ENCODE data around the gene BCL6. TPM values are rescaled to one million over a fixed set of nuclear protein-coding genes. Genes with fewer than 3 reads are reported as not detected.

The BCL6 gene
- total RNA-seq, 1 donor from 2014 or later, result 20.3 TPM

DNA sequence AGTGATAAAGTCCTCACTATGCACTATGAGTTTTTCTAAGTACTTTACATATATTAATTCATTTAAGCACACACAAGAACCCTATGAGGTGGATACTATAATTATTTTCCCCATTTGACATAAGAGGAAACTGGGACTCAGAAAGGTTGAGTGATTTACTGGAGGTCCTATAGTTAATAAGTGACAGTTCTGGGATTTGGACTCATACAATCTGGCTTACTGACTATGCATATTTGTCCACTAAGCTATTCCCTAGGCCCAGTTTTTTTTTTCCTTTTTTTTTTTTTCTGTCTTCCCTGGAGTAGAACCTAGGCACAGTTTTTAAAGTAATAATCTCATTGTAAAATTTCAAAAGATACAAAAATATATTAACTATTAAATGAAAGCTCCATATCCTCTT, 36.6 kb downstream of the BCL6 start:
- Histone ChIP-seq H3K9me3 (ENCODE audit: low read depth) (no peaks in the 10 kb centered on the region), H3F3A (ENCODE audit: low read depth) (no peaks in the 10 kb centered on the region), H3K36me3 (no peaks in the 10 kb centered on the region), H3K27ac (no peak overlapping the region), H3K27me3 (no peaks in the 10 kb centered on the region), H3K9ac (no peak overlapping the region), H3K4me1 (no peaks in the 10 kb centered on the region), H2AFZ (replicated peaks) (no peak overlapping the region), H4K20me1 (ENCODE audit: low read depth) (no peaks in the 10 kb centered on the region), H3K4me3 (no peak overlapping the region), H3K79me2 (ENCODE audit: low read depth) (no peaks in the 10 kb centered on the region), H3K4me2 (no peak overlapping the region)
- Mint-ChIP-seq H3K27me3 (ENCODE audit: insufficient read depth, low read depth) (no peaks in the 10 kb centered on the region), H3K36me3 (no peaks in the 10 kb centered on the region), H3K9me3 (no peaks in the 10 kb centered on the region), H3K4me3 (no peak overlapping the region), H3K4me1 (no peaks in the 10 kb centered on the region), H3K27ac (no peak overlapping the region)
- TF ChIP-seq, protein P1, sequence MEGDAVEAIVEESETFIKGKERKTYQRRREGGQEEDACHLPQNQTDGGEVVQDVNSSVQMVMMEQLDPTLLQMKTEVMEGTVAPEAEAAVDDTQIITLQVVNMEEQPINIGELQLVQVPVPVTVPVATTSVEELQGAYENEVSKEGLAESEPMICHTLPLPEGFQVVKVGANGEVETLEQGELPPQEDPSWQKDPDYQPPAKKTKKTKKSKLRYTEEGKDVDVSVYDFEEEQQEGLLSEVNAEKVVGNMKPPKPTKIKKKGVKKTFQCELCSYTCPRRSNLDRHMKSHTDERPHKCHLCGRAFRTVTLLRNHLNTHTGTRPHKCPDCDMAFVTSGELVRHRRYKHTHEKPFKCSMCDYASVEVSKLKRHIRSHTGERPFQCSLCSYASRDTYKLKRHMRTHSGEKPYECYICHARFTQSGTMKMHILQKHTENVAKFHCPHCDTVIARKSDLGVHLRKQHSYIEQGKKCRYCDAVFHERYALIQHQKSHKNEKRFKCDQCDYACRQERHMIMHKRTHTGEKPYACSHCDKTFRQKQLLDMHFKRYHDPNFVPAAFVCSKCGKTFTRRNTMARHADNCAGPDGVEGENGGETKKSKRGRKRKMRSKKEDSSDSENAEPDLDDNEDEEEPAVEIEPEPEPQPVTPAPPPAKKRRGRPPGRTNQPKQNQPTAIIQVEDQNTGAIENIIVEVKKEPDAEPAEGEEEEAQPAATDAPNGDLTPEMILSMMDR (IDR thresholded peaks at IDR 0.05), result no peak
- TF ChIP-seq EZH2phosphoT487 (IDR thresholded peaks at IDR 0.05) (no peak), EZH2 (IDR thresholded peaks at IDR 0.05) (no peak)
- DNase-seq (ENCODE audit: low spot score), result no peak

DNA sequence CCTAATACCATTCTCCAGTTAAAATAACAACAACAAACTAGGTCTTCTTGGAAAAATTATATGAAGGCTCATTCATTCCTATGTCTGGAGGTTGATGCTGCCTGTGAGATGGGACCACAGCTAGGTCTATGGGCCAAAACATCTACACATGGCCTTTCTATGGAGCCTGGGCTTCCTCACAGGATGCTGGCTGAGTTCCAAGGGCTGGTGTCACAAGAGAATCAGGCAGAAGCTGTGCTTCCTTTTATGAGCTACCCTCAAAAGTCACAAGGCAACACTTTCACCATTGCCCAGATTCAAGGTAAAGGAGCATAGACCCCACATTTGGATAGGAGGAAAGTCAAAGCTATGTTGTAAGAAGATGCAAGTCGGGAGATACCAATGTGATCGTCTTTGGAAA, 38.3 kb downstream of the BCL6 start:
- no peaks in the 10 kb centered on the region for H3F3A ChIP-seq (ENCODE audit: low read depth)
- H3K36me3 ChIP-seq, result no peaks in the 10 kb centered on the region
- H3K4me3 ChIP-seq, result no peak overlapping the region
- no peaks in the 10 kb centered on the region for H3K36me3 Mint-ChIP-seq
- H3K27me3 ChIP-seq, result no peaks in the 10 kb centered on the region
- no peaks in the 10 kb centered on the region for H3K27me3 Mint-ChIP-seq (ENCODE audit: insufficient read depth, low read depth)
- H3K9me3 Mint-ChIP-seq, result no peaks in the 10 kb centered on the region
- no peaks in the 10 kb centered on the region for H3K79me2 ChIP-seq (ENCODE audit: low read depth)
- H3K27ac Mint-ChIP-seq, result no peak overlapping the region
- no peak overlapping the region for H3K4me3 Mint-ChIP-seq
- no peak overlapping the region for H3K27ac ChIP-seq
- H3K4me1 ChIP-seq, result no peaks in the 10 kb centered on the region
- H3K4me1 Mint-ChIP-seq, result no peaks in the 10 kb centered on the region
- H3K9me3 ChIP-seq (ENCODE audit: low read depth), result no peaks in the 10 kb centered on the region
- no peak overlapping the region for H3K9ac ChIP-seq
- no peak for DNase-seq (ENCODE audit: low spot score)
- H4K20me1 ChIP-seq (ENCODE audit: low read depth), result no peaks in the 10 kb centered on the region
- no peak for TF ChIP-seq EZH2phosphoT487 (IDR thresholded peaks at IDR 0.05)
- TF ChIP-seq, protein P1 (IDR thresholded peaks at IDR 0.05), result no peak
- no peak for TF ChIP-seq EZH2 (IDR thresholded peaks at IDR 0.05)
- no peak overlapping the region for H3K4me2 ChIP-seq
- no peak overlapping the region for H2AFZ ChIP-seq (replicated peaks)

DNA sequence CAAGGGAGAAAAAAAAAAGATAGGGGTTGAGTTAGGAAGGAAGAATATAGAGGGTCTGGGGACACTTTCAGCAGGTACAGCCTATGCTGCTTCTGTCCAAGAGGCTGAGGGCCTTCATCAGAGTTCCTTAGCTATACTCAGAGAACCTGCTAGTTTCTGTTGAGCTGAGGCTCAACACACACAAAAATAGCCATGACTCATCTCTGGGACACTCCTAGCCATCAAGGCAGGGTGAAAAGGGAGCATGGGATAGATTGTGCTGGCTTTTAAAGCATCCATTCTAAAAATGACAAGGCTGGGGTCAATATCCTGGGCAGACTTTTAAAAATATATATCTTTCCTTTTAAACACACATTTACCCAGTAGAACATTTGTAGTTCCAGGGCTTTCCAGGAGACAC, 40.1 kb downstream of the BCL6 start:
- Histone ChIP-seq H4K20me1 (ENCODE audit: low read depth) (no peaks in the 10 kb centered on the region), H3K9me3 (ENCODE audit: low read depth) (no peaks in the 10 kb centered on the region), H3K9ac (no peak overlapping the region), H3K27ac (no peak overlapping the region), H2AFZ (replicated peaks) (no peak overlapping the region), H3K27me3 (no peaks in the 10 kb centered on the region), H3F3A (ENCODE audit: low read depth) (no peaks in the 10 kb centered on the region), H3K4me3 (no peak overlapping the region), H3K4me1 (no peaks in the 10 kb centered on the region), H3K4me2 (no peak overlapping the region), H3K79me2 (ENCODE audit: low read depth) (no peaks in the 10 kb centered on the region), H3K36me3 (no peaks in the 10 kb centered on the region)
- no peaks in the 10 kb centered on the region for H3K9me3 Mint-ChIP-seq
- no peak overlapping the region for H3K27ac Mint-ChIP-seq
- H3K27me3 Mint-ChIP-seq (ENCODE audit: insufficient read depth, low read depth), result no peaks in the 10 kb centered on the region
- TF ChIP-seq EZH2 (IDR thresholded peaks at IDR 0.05) (no peak), EZH2phosphoT487 (IDR thresholded peaks at IDR 0.05) (no peak)
- TF ChIP-seq, protein P1 (IDR thresholded peaks at IDR 0.05), result no peak
- H3K4me3 Mint-ChIP-seq, result no peak overlapping the region
- no peaks in the 10 kb centered on the region for H3K36me3 Mint-ChIP-seq
- no peak for DNase-seq (ENCODE audit: low spot score)
- no peaks in the 10 kb centered on the region for H3K4me1 Mint-ChIP-seq
